ENCODE results near the gene INTS2.
"Not testable (repeated sequence)": the region's sequence is repeated elsewhere in the genome, so short reads cannot be mapped to it uniquely, and the experiment has no call there.

Gene INTS2

GRCh38 chr17:61885865-61886264 lies 41.9 kb downstream of the INTS2 start:
- not testable (repeated sequence) for DNase-seq

- DNase-seq, result no peak
These were observed 42.9 kb downstream of the INTS2 start for GRCh38 chr17:61884864-61885263.

- DNase-seq, result no peak
These were observed 47.1 kb downstream of the INTS2 start for GRCh38 chr17:61880589-61881102.

- no peak for DNase-seq
These were observed 48.7 kb downstream of the INTS2 start for GRCh38 chr17:61878984-61879612.

- no peak for DNase-seq
These were observed 49.3 kb downstream of the INTS2 start for GRCh38 chr17:61878520-61878919.

GRCh38 chr17:61877837-61878236 lies 49.9 kb downstream of the INTS2 start:
- no peak for DNase-seq

- DNase-seq, result no peak
These were observed 52.0 kb downstream of the INTS2 start for GRCh38 chr17:61875804-61876203.

- no peak for DNase-seq
These were observed 52.5 kb downstream of the INTS2 start for GRCh38 chr17:61875285-61875684.

- DNase-seq, result no peak
These were observed 53.7 kb downstream of the INTS2 start for GRCh38 chr17:61874075-61874474.

GRCh38 chr17:61872099-61872498 lies 55.7 kb downstream of the INTS2 start:
- no peak for DNase-seq

- DNase-seq, result no peak
These were observed 58.6 kb downstream of the INTS2 start for GRCh38 chr17:61869138-61869537.

GRCh38 chr17:61868074-61868473 lies 59.7 kb downstream of the INTS2 start:
- no peak for DNase-seq

- DNase-seq, result no peak
These were observed 60.7 kb downstream of the INTS2 start for GRCh38 chr17:61867033-61867432.

GRCh38 chr17:61863801-61864126 lies 64.0 kb downstream of the INTS2 start:
- DNase-seq, result no peak

GRCh38 chr17:61862975-61863800 lies 64.6 kb downstream of the INTS2 start, which contains the start of gene BRIP1:
BRIP1 (minus strand) TSS chr17:61863528; CDS start chr17:61861539, 1,989 bp downstream.
- peak; percentile 92 to 95 for DNase-seq

GRCh38 chr17:61862105-61862574 lies 65.6 kb downstream of the INTS2 start:
- no peak for DNase-seq

GRCh38 chr17:61860397-61860796 lies 67.4 kb downstream of the INTS2 start:
- not testable (repeated sequence) for DNase-seq

- DNase-seq, result no peak
These were observed 71.7 kb downstream of the INTS2 start for GRCh38 chr17:61856035-61856434.

GRCh38 chr17:61852857-61853256 lies 74.9 kb downstream of the INTS2 start:
- no peak for DNase-seq

GRCh38 chr17:61849674-61850073 lies 78.1 kb downstream of the INTS2 start:
- no peak for DNase-seq

GRCh38 chr17:61848896-61849295 lies 78.9 kb downstream of the INTS2 start:
- DNase-seq, result no peak

GRCh38 chr17:61848247-61848646 lies 79.5 kb downstream of the INTS2 start:
- DNase-seq, result no peak

GRCh38 chr17:61847659-61848058 lies 80.1 kb downstream of the INTS2 start:
- DNase-seq, result no peak

GRCh38 chr17:61846761-61847375 lies 80.9 kb downstream of the INTS2 start:
- DNase-seq, result no peak
